Neural crest cell (in vitro differentiated cells): ENCODE data around the gene GRIN2A. TPM values are rescaled to one million over a fixed set of nuclear protein-coding genes. Genes with fewer than 3 reads are reported as not detected.

Experiments
- DNase-seq: peaks from one replicate; pipeline ENCODE4 v3.0.0; 2021; ENCODE audit warnings: low read depth, mixed read lengths, low spot score
- H3K27ac Mint-ChIP-seq: one replicate; pipeline ENCODE4 v1.8.0; 2021; ENCODE audit warnings: mild to moderate bottlenecking, mixed read lengths; ENCODE audit not compliant: unreplicated experiment
- H3K27me3 Mint-ChIP-seq: 2 replicates; pipeline ENCODE4 v1.8.0; 2021; ENCODE audit warnings: low read depth, mild to moderate bottlenecking, mixed read lengths
- H3K36me3 Mint-ChIP-seq: 2 replicates; pipeline ENCODE4 v1.8.0; 2021; ENCODE audit warnings: low read depth, mild to moderate bottlenecking, mixed read lengths
- H3K4me1 Mint-ChIP-seq: 2 replicates; pipeline ENCODE4 v1.8.0; 2021; ENCODE audit warnings: mixed read lengths
- H3K4me3 Mint-ChIP-seq: one replicate; pipeline ENCODE4 v1.8.0; 2021; ENCODE audit warnings: mild to moderate bottlenecking, mixed read lengths
- H3K9me3 Mint-ChIP-seq: 2 replicates; pipeline ENCODE4 v1.8.0; 2021; ENCODE audit warnings: mixed read lengths
- CTCF ChIP-seq: fragments of 200-600 bp; sonication (generic); conservative IDR thresholded peaks from 2 replicates; pipeline ENCODE4 v1.5.0; 2021; ENCODE audit warnings: antibody characterized with exemption, mild to moderate bottlenecking
- total RNA-seq: library from RNA; stranded (reverse); gene quantifications from 2 replicates; pipeline ENCODE4 v1.2.1, GENCODE V29; 2021

The GRIN2A gene
- total RNA-seq, 1 donor from 2014 or later: 0.09 TPM

- H3K27me3 Mint-ChIP-seq: peaks cover 2% of the 10 kb centered on the region
- no peak overlapping the region for H3K27ac Mint-ChIP-seq
- H3K36me3 Mint-ChIP-seq: no peaks in the 10 kb centered on the region
- TF ChIP-seq CTCF: no peak
- H3K4me1 Mint-ChIP-seq: no peaks in the 10 kb centered on the region
- H3K4me3 Mint-ChIP-seq: no peak overlapping the region
- H3K9me3 Mint-ChIP-seq: no peaks in the 10 kb centered on the region
- DNase-seq: no peak
Measured at GRCh38 chr16:9773289-9773688, 408.9 kb downstream of the GRIN2A start.

- TF ChIP-seq CTCF: no peak
- Mint-ChIP-seq H3K4me3 (no peak overlapping the region), H3K36me3 (no peaks in the 10 kb centered on the region), H3K27me3 (peaks cover 2% of the 10 kb centered on the region), H3K27ac (no peak overlapping the region), H3K4me1 (no peaks in the 10 kb centered on the region), H3K9me3 (no peaks in the 10 kb centered on the region)
- no peak for DNase-seq
Measured at GRCh38 chr16:9772526-9773225, 409.6 kb downstream of the GRIN2A start.

GRCh38 chr16:9766891-9767290 is 415.3 kb downstream of the GRIN2A start:
- peaks cover 3% of the 10 kb centered on the region for H3K9me3 Mint-ChIP-seq
- no peak for DNase-seq
- H3K36me3 Mint-ChIP-seq: no peaks in the 10 kb centered on the region
- no peak for TF ChIP-seq CTCF
- no peak overlapping the region for H3K4me3 Mint-ChIP-seq
- H3K4me1 Mint-ChIP-seq: no peaks in the 10 kb centered on the region
- H3K27me3 Mint-ChIP-seq: peaks cover 4% of the 10 kb centered on the region
- no peak overlapping the region for H3K27ac Mint-ChIP-seq

- Mint-ChIP-seq H3K4me3 (no peak overlapping the region), H3K9me3 (peaks cover 3% of the 10 kb centered on the region), H3K27ac (no peak overlapping the region), H3K4me1 (no peaks in the 10 kb centered on the region), H3K27me3 (peaks cover 2% of the 10 kb centered on the region), H3K36me3 (no peaks in the 10 kb centered on the region)
- TF ChIP-seq CTCF: no peak
- DNase-seq: no peak
Measured at GRCh38 chr16:9763505-9763904, 418.7 kb downstream of the GRIN2A start.

GRCh38 chr16:9761870-9762269 is 420.4 kb downstream of the GRIN2A start:
- Mint-ChIP-seq H3K9me3 (peaks cover 3% of the 10 kb centered on the region), H3K4me3 (no peak overlapping the region), H3K4me1 (peaks cover 10% of the 10 kb centered on the region), H3K27me3 (peaks cover 2% of the 10 kb centered on the region), H3K36me3 (no peaks in the 10 kb centered on the region), H3K27ac (no peak overlapping the region)
- TF ChIP-seq CTCF: no peak
- no peak for DNase-seq
